Hematopoietic multipotent progenitor cell treated with erythropoietin and hydrocortisone succinate and interleukin-3 and kit ligand, for 8 days (in vitro differentiated cells): ENCODE results near the gene TRIM73.
"Not testable (repeated sequence)": the region's sequence is repeated elsewhere in the genome, so short reads cannot be mapped to it uniquely, and the experiment has no call there.

Source experiments
- DNase-seq: peaks from one replicate; pipeline ENCODE4 v3.0.0-alpha.2; 2015

TRIM73 gene

GRCh38 chr7:75395329-75395728 lies at the start of gene TRIM73:
TSS of gene TRIM73 (plus strand) at chr7:75395629. CDS start at chr7:75398934, 3,305 bp downstream.
- DNase-seq = not testable (repeated sequence)

GRCh38 chr7:75358671-75359541 lies 36.5 kb upstream of the TRIM73 start:
- peak; percentile 37 for DNase-seq

GRCh38 chr7:75359542-75359848 lies 35.9 kb upstream of the TRIM73 start:
- not testable (repeated sequence) for DNase-seq

GRCh38 chr7:75364079-75364478 lies 31.4 kb upstream of the TRIM73 start:
- DNase-seq = not testable (repeated sequence)

- DNase-seq = not testable (repeated sequence)
These were observed 28.8 kb upstream of the TRIM73 start for GRCh38 chr7:75366643-75367042.

- not testable (repeated sequence) for DNase-seq
These were observed 28.1 kb upstream of the TRIM73 start for GRCh38 chr7:75367313-75367712.

GRCh38 chr7:75374144-75374518 lies 21.3 kb upstream of the TRIM73 start:
- not testable (repeated sequence) for DNase-seq

GRCh38 chr7:75374519-75375317 lies 20.7 kb upstream of the TRIM73 start:
- not testable (repeated sequence) for DNase-seq

- DNase-seq = not testable (repeated sequence)
These were observed 2.2 kb upstream of the TRIM73 start for GRCh38 chr7:75393194-75393593.

GRCh38 chr7:75397865-75398264 lies 2.4 kb downstream of the TRIM73 start:
- not testable (repeated sequence) for DNase-seq

- not testable (repeated sequence) for DNase-seq
These were observed 3.6 kb downstream of the TRIM73 start for GRCh38 chr7:75398771-75399700.

- not testable (repeated sequence) for DNase-seq
These were observed 5.1 kb downstream of the TRIM73 start for GRCh38 chr7:75400575-75400974.

- not testable (repeated sequence) for DNase-seq
These were observed 8.3 kb downstream of the TRIM73 start for GRCh38 chr7:75403455-75404443.

GRCh38 chr7:75404663-75405062 lies 9.2 kb downstream of the TRIM73 start:
- DNase-seq = not testable (repeated sequence)

GRCh38 chr7:75409880-75410822 lies 14.7 kb downstream of the TRIM73 start:
- not testable (repeated sequence) for DNase-seq

GRCh38 chr7:75410823-75411173 lies 15.4 kb downstream of the TRIM73 start:
- not testable (repeated sequence) for DNase-seq

- DNase-seq = not testable (repeated sequence)
These were observed 18.8 kb downstream of the TRIM73 start for GRCh38 chr7:75414204-75414603.

GRCh38 chr7:75414708-75415427 lies 19.4 kb downstream of the TRIM73 start:
- not testable (repeated sequence) for DNase-seq

- not testable (repeated sequence) for DNase-seq
These were observed 20.0 kb downstream of the TRIM73 start for GRCh38 chr7:75415428-75415817.
